Activated CD8-positive, alpha-beta memory T cell treated with anti-CD3 and anti-CD28 coated beads, Interleukin-2, amount 50 U/mL, for 1 hour (primary cell): ENCODE measurements around the gene EMP2.

Source experiments
- DNase-seq: peaks from one replicate; pipeline ENCODE4 v3.0.0-alpha.2; 2020; ENCODE audit errors: extremely low read depth

Gene EMP2

GRCh38 chr16:10490141-10490540 is 90.3 kb downstream of the EMP2 start:
- no peak for DNase-seq

DNA sequence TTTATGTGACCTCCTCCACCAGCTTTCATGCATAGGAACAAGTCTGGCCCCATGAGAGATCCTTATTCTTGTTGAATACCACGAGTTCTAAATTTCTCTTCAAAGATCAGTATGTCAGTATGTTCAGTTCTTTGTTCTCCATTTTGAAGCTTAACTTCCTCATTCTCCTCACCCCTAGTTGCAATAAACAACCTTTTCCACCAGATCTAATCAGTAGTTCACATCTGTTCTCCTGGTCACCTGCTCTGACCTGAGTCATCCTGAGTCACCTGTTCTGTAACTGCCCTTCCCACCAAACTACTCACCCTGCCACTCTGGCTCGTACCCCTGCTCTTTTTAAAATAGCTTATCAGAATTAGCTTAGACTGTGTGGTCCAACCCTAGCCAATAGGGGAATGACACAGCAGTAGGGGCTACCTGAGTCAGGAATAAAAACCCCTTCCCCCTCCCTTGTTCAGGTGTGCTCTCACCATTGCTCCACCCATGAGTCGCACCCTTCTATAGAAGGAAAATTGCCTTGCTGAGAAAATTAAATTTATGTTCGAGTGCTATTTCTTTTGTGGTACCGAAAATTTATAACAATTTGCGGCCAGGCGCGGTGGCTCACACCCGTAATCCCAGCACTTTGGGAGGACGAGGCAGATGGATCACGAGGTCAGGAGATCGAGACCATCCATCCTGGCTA is 94.6 kb downstream of the EMP2 start:
- no peak for DNase-seq

DNA sequence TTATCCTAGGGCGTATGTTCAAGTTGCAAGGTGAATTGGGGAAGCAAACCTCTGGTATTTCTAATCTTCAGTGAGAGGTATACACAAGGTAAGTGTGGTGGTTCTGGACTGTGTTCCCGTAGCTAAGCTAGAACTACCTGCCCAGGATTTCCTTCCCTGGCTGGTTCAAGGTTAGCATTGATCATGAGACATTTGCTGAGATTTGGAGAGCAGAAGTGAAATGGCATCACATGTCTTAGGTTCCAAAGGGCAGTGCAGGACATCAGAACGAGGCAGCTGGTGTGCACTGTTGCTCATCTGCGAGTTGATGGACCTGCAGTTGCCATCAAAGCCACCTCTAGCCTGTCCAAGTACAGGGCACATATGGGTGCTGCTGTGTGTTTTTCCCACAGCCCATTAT is 95.2 kb downstream of the EMP2 start:
- no peak for DNase-seq

DNA sequence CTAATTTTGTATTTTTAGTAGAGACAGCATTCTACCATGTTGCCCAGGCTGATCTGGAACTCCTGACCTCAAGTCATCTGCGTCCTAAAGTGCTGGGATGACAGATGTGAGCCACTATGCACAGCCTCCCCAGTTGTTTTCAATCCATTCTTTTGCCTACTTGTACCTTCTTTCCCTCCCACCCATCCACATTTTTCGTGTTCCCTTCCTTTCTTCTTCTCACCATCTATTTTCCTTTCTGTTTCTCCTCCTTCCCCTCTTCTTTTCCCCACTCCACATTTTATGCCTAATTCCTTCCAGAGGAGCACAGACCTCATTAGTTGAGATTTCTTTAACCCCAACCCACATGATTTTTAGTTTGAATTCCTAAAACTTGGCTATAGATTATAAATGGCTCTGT is 100.2 kb downstream of the EMP2 start:
- DNase-seq: no peak
